IPS-20b (cell line): ENCODE results near the gene UBXN7.
"Not testable (repeated sequence)": the region's sequence is repeated elsewhere in the genome, so short reads cannot be mapped to it uniquely, and the experiment has no call there.

Source experiments
- H3K27ac ChIP-seq: one replicate; pipeline ENCODE4 v1.5.1; 2013; ENCODE audit warnings: low read length
- H3K27me3 ChIP-seq: 2 replicates; pipeline ENCODE4 v1.6.1; 2013; ENCODE audit warnings: mild to moderate bottlenecking, low read length, inconsistent platforms; ENCODE audit not compliant: insufficient read depth
- H3K36me3 ChIP-seq: 2 replicates; pipeline ENCODE4 v1.6.1; 2013; ENCODE audit warnings: low read depth, mild to moderate bottlenecking, inconsistent platforms, low read length, moderate library complexity; ENCODE audit not compliant: insufficient read depth
- H3K4me1 ChIP-seq: 2 replicates; pipeline ENCODE4 v1.6.1; 2013; ENCODE audit warnings: mild to moderate bottlenecking, control low read depth, inconsistent platforms, low read length, moderate library complexity; ENCODE audit not compliant: insufficient read depth
- H3K4me3 ChIP-seq: 2 replicates; pipeline ENCODE4 v1.5.1; 2013; ENCODE audit warnings: mild to moderate bottlenecking, low read length, inconsistent platforms
- H3K9ac ChIP-seq: 2 replicates; pipeline ENCODE4 v1.6.1; 2013; ENCODE audit warnings: low read depth, mild to moderate bottlenecking, inconsistent platforms, low read length, moderate library complexity
- H3K9me3 ChIP-seq: 2 replicates; pipeline ENCODE4 v1.6.1; 2013; ENCODE audit warnings: mild to moderate bottlenecking, low read depth, low read length, inconsistent platforms; ENCODE audit not compliant: insufficient read depth

Gene UBXN7

GRCh38 chr3:196432137-196432879 is at the start of gene UBXN7:
TSS of gene UBXN7 (minus strand) at chr3:196432427. CDS start at chr3:196432399, 28 bp downstream.
- Histone ChIP-seq H3K4me1 (peaks cover 3% of the 10 kb centered on the region; the same call in 1 of the 2 replicates), H3K27ac (peak within 1 kb of the TSS; percentile 53), H3K9me3 (no peaks in the 10 kb centered on the region), H3K27me3 (no peaks in the 10 kb centered on the region), H3K4me3 (peak within 1 kb of the TSS; percentile 97), H3K36me3 (peaks cover 9% of the 10 kb centered on the region), H3K9ac (peak within 1 kb of the TSS; percentile 92)

GRCh38 chr3:196477678-196478077 is 45.5 kb upstream of the UBXN7 start:
- no peaks in the 10 kb centered on the region for H3K27me3 ChIP-seq
- H3K27ac ChIP-seq, result no peak overlapping the region
- H3K36me3 ChIP-seq, result peaks cover 85% of the 10 kb centered on the region
- H3K4me3 ChIP-seq, result no peak overlapping the region
- H3K4me1 ChIP-seq, result no peaks in the 10 kb centered on the region
- no peaks in the 10 kb centered on the region for H3K9me3 ChIP-seq
- no peak overlapping the region for H3K9ac ChIP-seq

GRCh38 chr3:196472286-196472685 is 40.1 kb upstream of the UBXN7 start:
- H3K27me3 ChIP-seq, result no peaks in the 10 kb centered on the region
- peaks cover 75% of the 10 kb centered on the region for H3K36me3 ChIP-seq
- H3K4me3 ChIP-seq, result no peak overlapping the region
- H3K27ac ChIP-seq, result no peak overlapping the region
- H3K9ac ChIP-seq, result no peak overlapping the region
- H3K4me1 ChIP-seq, result no peaks in the 10 kb centered on the region
- H3K9me3 ChIP-seq, result no peaks in the 10 kb centered on the region

GRCh38 chr3:196471551-196471950 is 39.3 kb upstream of the UBXN7 start:
- H3K27ac ChIP-seq, result no peak overlapping the region
- no peak overlapping the region for H3K4me3 ChIP-seq
- H3K27me3 ChIP-seq, result no peaks in the 10 kb centered on the region
- H3K36me3 ChIP-seq, result peaks cover 69% of the 10 kb centered on the region
- no peaks in the 10 kb centered on the region for H3K9me3 ChIP-seq
- no peaks in the 10 kb centered on the region for H3K4me1 ChIP-seq
- no peak overlapping the region for H3K9ac ChIP-seq

- H3K36me3 ChIP-seq, result peaks cover 60% of the 10 kb centered on the region
- not testable (repeated sequence) for H3K9me3 ChIP-seq, H3K4me3 ChIP-seq
Measured at GRCh38 chr3:196470182-196470581, 38.0 kb upstream of the UBXN7 start.

GRCh38 chr3:196463804-196464203 is 31.6 kb upstream of the UBXN7 start:
- Histone ChIP-seq H3K4me3 (no peak overlapping the region), H3K4me1 (no peaks in the 10 kb centered on the region), H3K27ac (no peak overlapping the region), H3K36me3 (peaks cover 6% of the 10 kb centered on the region), H3K27me3 (no peaks in the 10 kb centered on the region), H3K9ac (no peak overlapping the region), H3K9me3 (no peaks in the 10 kb centered on the region)

More at GRCh38 chr3:196470182-196470581, 38.0 kb upstream of the UBXN7 start:
- H3K27me3 ChIP-seq, H3K9ac ChIP-seq, H3K4me1 ChIP-seq, H3K27ac ChIP-seq: not testable (repeated sequence)

- Histone ChIP-seq H3K27me3 (no peaks in the 10 kb centered on the region), H3K4me1 (no peaks in the 10 kb centered on the region), H3K36me3 (peaks cover 4% of the 10 kb centered on the region; the same call in 1 of the 2 replicates), H3K27ac (no peak overlapping the region), H3K9me3 (no peaks in the 10 kb centered on the region), H3K4me3 (no peak overlapping the region), H3K9ac (no peak overlapping the region)
Measured at GRCh38 chr3:196463478-196463756, 31.2 kb upstream of the UBXN7 start.

- not testable (repeated sequence) for H3K9me3 ChIP-seq, H3K27ac ChIP-seq, H3K9ac ChIP-seq, H3K36me3 ChIP-seq, H3K4me1 ChIP-seq, H3K4me3 ChIP-seq, H3K27me3 ChIP-seq
Measured at GRCh38 chr3:196462680-196463477, 30.7 kb upstream of the UBXN7 start.

GRCh38 chr3:196458063-196458462 is 25.8 kb upstream of the UBXN7 start:
- Histone ChIP-seq H3K4me1 (no peaks in the 10 kb centered on the region), H3K9me3 (no peaks in the 10 kb centered on the region), H3K36me3 (no peaks in the 10 kb centered on the region), H3K27me3 (no peaks in the 10 kb centered on the region), H3K4me3 (no peak overlapping the region), H3K27ac (no peak overlapping the region), H3K9ac (no peak overlapping the region)

GRCh38 chr3:196457470-196457869 is 25.2 kb upstream of the UBXN7 start:
- not testable (repeated sequence) for H3K4me1 ChIP-seq, H3K27me3 ChIP-seq, H3K27ac ChIP-seq, H3K9me3 ChIP-seq, H3K4me3 ChIP-seq, H3K9ac ChIP-seq, H3K36me3 ChIP-seq

- Histone ChIP-seq H3K36me3 (no peaks in the 10 kb centered on the region), H3K27me3 (no peaks in the 10 kb centered on the region), H3K27ac (no peak overlapping the region), H3K4me1 (no peaks in the 10 kb centered on the region), H3K9ac (no peak overlapping the region), H3K4me3 (no peak overlapping the region), H3K9me3 (no peaks in the 10 kb centered on the region)
Measured at GRCh38 chr3:196454935-196455334, 22.7 kb upstream of the UBXN7 start.

GRCh38 chr3:196445391-196445790 is 13.2 kb upstream of the UBXN7 start:
- H3K27me3 ChIP-seq, H3K36me3 ChIP-seq, H3K4me3 ChIP-seq, H3K9ac ChIP-seq, H3K27ac ChIP-seq, H3K9me3 ChIP-seq, H3K4me1 ChIP-seq: not testable (repeated sequence)
